Stimulated activated CD4-positive, alpha-beta T cell treated with anti-CD3 and anti-CD28 coated beads, Interleukin-2, amount 100 ng/mL, for 4 hours (primary cell): ENCODE results near the gene USP53.
"Not testable (repeated sequence)": the region's sequence is repeated elsewhere in the genome, so short reads cannot be mapped to it uniquely, and the experiment has no call there.

Source experiments
- DNase-seq: peaks from one replicate; pipeline ENCODE4 v3.0.0-alpha.2; 2020; ENCODE audit warnings: low read depth

The USP53 gene

DNA sequence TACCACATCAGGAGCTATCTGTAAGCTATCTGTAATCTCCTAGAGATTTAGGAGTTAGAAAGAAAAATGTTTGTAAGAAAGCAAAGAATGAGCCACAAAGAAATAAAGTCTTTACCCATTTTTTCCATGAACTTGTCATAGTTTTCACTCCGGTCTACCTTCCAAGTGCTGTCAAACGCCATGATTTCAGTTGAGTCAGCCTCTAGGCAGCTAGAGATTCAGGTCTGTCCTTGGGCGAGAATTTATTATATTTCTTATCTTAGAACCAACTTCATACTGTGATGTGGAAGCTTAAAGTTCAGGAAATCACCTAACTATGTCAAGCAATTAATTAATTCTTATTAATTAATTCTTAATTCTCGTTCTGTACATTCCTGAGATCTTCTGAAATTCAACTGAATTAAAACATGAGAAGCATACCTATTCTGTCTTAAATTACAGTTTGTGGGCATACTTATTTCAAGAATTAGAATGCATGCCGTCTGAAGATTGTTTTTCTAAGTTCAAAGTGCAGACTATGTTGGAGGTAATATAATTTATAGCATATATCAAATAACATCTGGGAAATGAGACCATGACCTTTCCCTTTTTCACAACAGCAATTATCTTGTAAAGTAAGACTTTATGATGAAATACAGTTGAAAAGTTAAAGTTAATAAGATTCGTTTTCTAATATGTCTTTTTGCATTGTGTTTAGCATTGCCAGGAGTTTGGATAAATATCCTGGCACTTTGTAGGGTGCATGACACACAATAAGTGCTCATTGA, 109.6 kb downstream of the USP53 start, which contains the start of gene FABP2:
FABP2 (minus strand) TSS at position 218 of the 767 bp plus-strand sequence; CDS start at position 182, 36 bp downstream.
- no peak for DNase-seq

DNA sequence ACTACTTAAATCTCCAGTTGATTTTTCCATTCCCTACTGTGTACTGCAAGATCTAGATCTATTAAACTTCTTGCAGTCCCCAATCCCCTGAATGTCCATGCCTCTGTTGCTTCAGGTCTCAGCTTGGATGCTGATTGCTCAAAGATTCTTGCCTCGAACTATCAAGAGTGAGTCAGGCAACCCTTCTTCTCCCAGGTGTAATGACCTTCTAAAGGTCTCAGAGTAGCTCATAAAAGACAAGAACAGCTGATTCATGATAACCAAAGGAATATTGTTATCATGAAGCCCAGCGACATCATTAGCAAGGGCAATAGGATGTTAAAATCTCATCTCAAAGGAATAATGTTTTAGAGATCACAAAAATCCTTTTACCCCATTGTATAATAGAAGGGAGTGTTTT, 116.2 kb downstream of the USP53 start:
- DNase-seq = no peak

- DNase-seq = no peak
Measured at GRCh38 chr4:119329835-119330620, 117.5 kb downstream of the USP53 start.

GRCh38 chr4:119336332-119336979, 123.9 kb downstream of the USP53 start:
- not testable (repeated sequence) for DNase-seq

- no peak for DNase-seq
Measured at GRCh38 chr4:119337010-119337409, 124.5 kb downstream of the USP53 start.

GRCh38 chr4:119339895-119340294, 127.4 kb downstream of the USP53 start:
- not testable (repeated sequence) for DNase-seq

- not testable (repeated sequence) for DNase-seq
Measured at GRCh38 chr4:119343293-119343692, 130.8 kb downstream of the USP53 start.
